Measurements from ENCODE around the gene DCAF12. TPM values are rescaled to one million over a fixed set of nuclear protein-coding genes. Genes with fewer than 3 reads are reported as not detected.

Gene DCAF12
- total and polyA plus RNA-seq, 9 donors, result 17.2 to 65.5 (median 24.8) TPM

DNA sequence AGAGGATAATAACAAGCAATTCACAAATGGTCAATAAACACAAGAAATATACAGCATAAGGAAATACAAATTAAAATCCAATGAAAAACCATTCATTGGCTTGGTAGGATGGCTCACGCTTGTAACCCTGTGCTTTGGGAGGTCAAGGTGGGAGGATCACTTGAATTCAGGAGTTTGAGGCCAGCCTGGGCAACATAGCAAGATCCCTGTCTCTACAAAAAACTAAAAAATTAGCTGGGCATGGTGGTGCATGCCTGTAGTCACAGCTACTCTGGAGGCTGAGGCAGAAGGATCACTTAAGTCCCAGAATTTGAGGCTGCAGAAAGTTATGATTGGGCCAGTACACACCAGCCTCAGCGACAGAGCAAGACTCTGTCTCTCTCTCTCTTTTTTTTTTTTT lies 31.4 kb upstream of the DCAF12 start:
- H3K27me3 ChIP-seq, result no peaks in the 10 kb centered on the region
- H3K36me3 ChIP-seq, result no peaks in the 10 kb centered on the region
- no peak overlapping the region for H3K27ac ChIP-seq
- TF ChIP-seq POLR2A (IDR thresholded peaks at IDR 0.05) (no peak), EP300 (IDR thresholded peaks at IDR 0.05) (no peak)
- TF ChIP-seq, protein P1, sequence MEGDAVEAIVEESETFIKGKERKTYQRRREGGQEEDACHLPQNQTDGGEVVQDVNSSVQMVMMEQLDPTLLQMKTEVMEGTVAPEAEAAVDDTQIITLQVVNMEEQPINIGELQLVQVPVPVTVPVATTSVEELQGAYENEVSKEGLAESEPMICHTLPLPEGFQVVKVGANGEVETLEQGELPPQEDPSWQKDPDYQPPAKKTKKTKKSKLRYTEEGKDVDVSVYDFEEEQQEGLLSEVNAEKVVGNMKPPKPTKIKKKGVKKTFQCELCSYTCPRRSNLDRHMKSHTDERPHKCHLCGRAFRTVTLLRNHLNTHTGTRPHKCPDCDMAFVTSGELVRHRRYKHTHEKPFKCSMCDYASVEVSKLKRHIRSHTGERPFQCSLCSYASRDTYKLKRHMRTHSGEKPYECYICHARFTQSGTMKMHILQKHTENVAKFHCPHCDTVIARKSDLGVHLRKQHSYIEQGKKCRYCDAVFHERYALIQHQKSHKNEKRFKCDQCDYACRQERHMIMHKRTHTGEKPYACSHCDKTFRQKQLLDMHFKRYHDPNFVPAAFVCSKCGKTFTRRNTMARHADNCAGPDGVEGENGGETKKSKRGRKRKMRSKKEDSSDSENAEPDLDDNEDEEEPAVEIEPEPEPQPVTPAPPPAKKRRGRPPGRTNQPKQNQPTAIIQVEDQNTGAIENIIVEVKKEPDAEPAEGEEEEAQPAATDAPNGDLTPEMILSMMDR (IDR thresholded peaks at IDR 0.05), result no peak
- no peaks in the 10 kb centered on the region for H3K4me1 ChIP-seq (ENCODE audit: insufficient read depth)
- intact Hi-C loops (cut with DNase I), result no loop called here
- no peaks in the 10 kb centered on the region for H3K9me3 ChIP-seq
- DNase-seq, result no peak
- H3K4me3 ChIP-seq, result no peak overlapping the region
- WGBS, 3 donors, result 94 to 97% (median 96%) methylated on average over 2 of the region's 2 CpGs

DNA sequence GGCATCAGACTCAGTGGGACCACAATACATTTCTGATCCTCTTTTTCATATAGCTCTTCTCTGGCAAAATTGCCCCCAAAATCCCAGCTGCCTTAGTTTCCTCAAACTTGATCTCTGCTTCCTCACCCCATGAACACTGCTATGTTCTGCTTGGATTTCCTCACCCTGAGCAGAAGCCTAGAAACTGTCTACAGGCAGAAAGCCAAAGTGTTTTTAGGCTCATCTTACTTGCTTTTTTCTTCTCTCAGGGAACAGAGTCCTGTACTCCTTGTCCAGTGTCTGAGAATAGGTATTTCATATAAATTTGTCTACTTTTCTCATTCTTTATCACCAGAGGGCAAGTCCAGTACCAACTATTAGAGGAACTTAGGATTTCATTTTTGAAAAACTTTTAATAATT lies 30.8 kb upstream of the DCAF12 start:
- intact Hi-C loops (cut with DNase I), result no loop called here
- no peak overlapping the region for H3K4me3 ChIP-seq
- H3K27me3 ChIP-seq, result no peaks in the 10 kb centered on the region
- no peak for TF ChIP-seq EP300 (IDR thresholded peaks at IDR 0.05)
- TF ChIP-seq, protein P1 (IDR thresholded peaks at IDR 0.05), result no peak
- TF ChIP-seq POLR2A (IDR thresholded peaks at IDR 0.05), result no peak
- H3K9me3 ChIP-seq, result no peaks in the 10 kb centered on the region
- H3K4me1 ChIP-seq (ENCODE audit: insufficient read depth), result no peaks in the 10 kb centered on the region
- H3K36me3 ChIP-seq, result no peaks in the 10 kb centered on the region
- DNase-seq, result no peak
- H3K27ac ChIP-seq, result no peak overlapping the region

- intact Hi-C loops (cut with DNase I), result no loop called here
- no peak overlapping the region for H3K27ac ChIP-seq
- DNase-seq, result no peak
- no peaks in the 10 kb centered on the region for H3K9me3 ChIP-seq
- WGBS, 3 donors, result 71 to 74% (median 72%) methylated on average over 1 of the region's 1 CpG
- H3K27me3 ChIP-seq, result no peaks in the 10 kb centered on the region
- no peak overlapping the region for H3K4me3 ChIP-seq
- H3K36me3 ChIP-seq, result no peaks in the 10 kb centered on the region
- no peaks in the 10 kb centered on the region for H3K4me1 ChIP-seq (ENCODE audit: insufficient read depth)
- TF ChIP-seq, protein P1 (IDR thresholded peaks at IDR 0.05), result no peak
Observed at GRCh38 chr9:34154057-34154456, 27.6 kb upstream of the DCAF12 start.

DNA sequence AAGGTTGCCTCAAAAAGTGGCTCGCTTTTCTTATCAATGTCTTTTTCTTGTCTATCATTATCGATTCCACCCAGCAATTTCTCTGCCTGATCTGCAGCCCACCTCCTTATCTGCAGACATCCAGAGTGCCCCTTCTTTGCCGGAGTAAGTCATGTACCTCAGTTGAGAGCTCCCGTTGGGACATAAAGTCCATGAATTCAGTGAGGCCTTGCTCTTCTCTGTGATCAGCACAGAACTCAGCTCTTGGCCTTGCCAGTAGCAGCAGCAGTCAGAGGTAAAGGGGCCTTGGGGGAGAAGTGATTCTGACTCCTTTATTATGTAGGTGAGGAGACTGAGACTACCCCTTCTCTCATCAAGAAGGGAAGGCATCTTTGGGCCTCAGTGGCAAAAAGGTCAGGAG lies 24.9 kb upstream of the DCAF12 start:
- Histone ChIP-seq H3K27me3 (no peaks in the 10 kb centered on the region), H3K36me3 (no peaks in the 10 kb centered on the region), H3K4me1 (ENCODE audit: insufficient read depth) (no peaks in the 10 kb centered on the region), H3K9me3 (no peaks in the 10 kb centered on the region), H3K4me3 (no peak overlapping the region), H3K27ac (no peak overlapping the region)
- intact Hi-C loops (cut with DNase I), result no loop called here
- no peak for DNase-seq
- TF ChIP-seq POLR2A (IDR thresholded peaks at IDR 0.05) (no peak), EP300 (IDR thresholded peaks at IDR 0.05) (no peak)
- TF ChIP-seq, protein P1 (IDR thresholded peaks at IDR 0.05), result no peak
- WGBS, 3 donors, result 84 to 87% (median 86%) methylated on average over 4 of the region's 4 CpGs

GRCh38 chr9:34145165-34145564 lies 18.7 kb upstream of the DCAF12 start:
- Histone ChIP-seq H3K27ac (no peak overlapping the region), H3K27me3 (no peaks in the 10 kb centered on the region), H3K4me3 (no peak overlapping the region), H3K36me3 (no peaks in the 10 kb centered on the region), H3K4me1 (ENCODE audit: insufficient read depth) (peaks cover 3% of the 10 kb centered on the region), H3K9me3 (no peaks in the 10 kb centered on the region)
- intact Hi-C loops (cut with DNase I), result no loop called here
- no peak for TF ChIP-seq EP300 (IDR thresholded peaks at IDR 0.05)
- TF ChIP-seq, protein P1 (IDR thresholded peaks at IDR 0.05), result no peak
- no peak for TF ChIP-seq POLR2A (IDR thresholded peaks at IDR 0.05)
- 60 to 85% (median 76%) methylated on average over 3 of the region's 3 CpGs for WGBS, 3 donors
- DNase-seq, result no peak
